SU-DHL-6 (cell line): Measurements from ENCODE around the gene MCTP1.

Experiments used
- H2AFZ ChIP-seq: fragments of 200-600 bp; sonication (generic); 2 replicates; pipeline ENCODE4 v1.6.1; 2014; ENCODE audit warnings: low read depth, mild to moderate bottlenecking, moderate library complexity, mixed read lengths, antibody characterized with exemption, low read length; ENCODE audit not compliant: severe bottlenecking
- H3F3A ChIP-seq: fragments of 200-600 bp; shearing (Covaris generic); 2 replicates; pipeline ENCODE4 v1.6.0; 2016; ENCODE audit warnings: antibody characterized with exemption, mild to moderate bottlenecking; ENCODE audit not compliant: insufficient read depth
- H3K27ac ChIP-seq: fragments of 200-600 bp; sonication (generic); 2 replicates; pipeline ENCODE4 v1.5.1; 2016; ENCODE audit warnings: low read depth, mild to moderate bottlenecking, low read length, moderate library complexity, mixed read lengths
- H3K27me3 ChIP-seq: fragments of 200-600 bp; sonication (generic), shearing (Covaris generic); 2 replicates; pipeline ENCODE4 v1.6.0; 2014; ENCODE audit warnings: mild to moderate bottlenecking, low read length
- H3K36me3 ChIP-seq: fragments of 200-600 bp; sonication (generic); 2 replicates; pipeline ENCODE4 v1.6.1; 2014; ENCODE audit warnings: mild to moderate bottlenecking, low read length, mixed read lengths
- H3K4me2 ChIP-seq: fragments of 300-600, 200-600 bp; shearing (Covaris generic), sonication (generic); 2 replicates; pipeline ENCODE4 v1.6.0; 2014; ENCODE audit warnings: low read length, low read depth, mild to moderate bottlenecking; ENCODE audit not compliant: poor library complexity, severe bottlenecking
- H3K4me3 ChIP-seq: fragments of 200-600 bp; sonication (generic); 2 replicates; pipeline ENCODE4 v1.5.1; 2014; ENCODE audit warnings: antibody characterized with exemption, low read length, mild to moderate bottlenecking, mixed read lengths; ENCODE audit not compliant: insufficient read depth, poor library complexity, severe bottlenecking
- H3K79me2 ChIP-seq: fragments of 200-600 bp; sonication (generic); 2 replicates; pipeline ENCODE4 v1.6.1; 2014; ENCODE audit warnings: mild to moderate bottlenecking, low read length, moderate library complexity; ENCODE audit not compliant: insufficient read depth
- H3K9ac ChIP-seq: fragments of 200-600 bp; sonication (generic); 2 replicates; pipeline ENCODE4 v1.7.0; 2014; ENCODE audit warnings: mild to moderate bottlenecking, low read length
- H3K9me2 ChIP-seq: fragments of 200-600 bp; sonication (generic); replicated peaks from 2 replicates; pipeline ENCODE4 v1.6.1; 2014; ENCODE audit warnings: low read length; ENCODE audit not compliant: insufficient read depth
- H3K9me3 ChIP-seq: fragments of 200-600 bp; sonication (generic); 2 replicates; pipeline ENCODE4 v1.6.1; 2014; ENCODE audit warnings: low read length, mixed read lengths; ENCODE audit not compliant: insufficient read depth
- H4K20me1 ChIP-seq: fragments of 200-600 bp; sonication (generic); 2 replicates; pipeline ENCODE4 v1.6.1; 2014; ENCODE audit warnings: low read depth, mild to moderate bottlenecking, antibody characterized with exemption, low read length, moderate library complexity, mixed read lengths
- EZH2phosphoT487 ChIP-seq: fragments of 200-600 bp; sonication (generic), shearing (Covaris generic); conservative IDR thresholded peaks from 2 replicates; pipeline ENCODE4 v1.6.1; 2018; ENCODE audit warnings: mild to moderate bottlenecking, antibody characterized with exemption, low read length, moderate library complexity, mixed read lengths
- TF ChIP-seq, protein P1 (sequence below): fragments of 200-600 bp; sonication (generic); IDR thresholded peaks from one replicate; pipeline ENCODE4 v1.5.1; 2017; ENCODE audit warnings: antibody characterized with exemption, mild to moderate bottlenecking, low read length, moderate library complexity; ENCODE audit not compliant: insufficient read depth, poor library complexity, severe bottlenecking

The MCTP1 gene

DNA sequence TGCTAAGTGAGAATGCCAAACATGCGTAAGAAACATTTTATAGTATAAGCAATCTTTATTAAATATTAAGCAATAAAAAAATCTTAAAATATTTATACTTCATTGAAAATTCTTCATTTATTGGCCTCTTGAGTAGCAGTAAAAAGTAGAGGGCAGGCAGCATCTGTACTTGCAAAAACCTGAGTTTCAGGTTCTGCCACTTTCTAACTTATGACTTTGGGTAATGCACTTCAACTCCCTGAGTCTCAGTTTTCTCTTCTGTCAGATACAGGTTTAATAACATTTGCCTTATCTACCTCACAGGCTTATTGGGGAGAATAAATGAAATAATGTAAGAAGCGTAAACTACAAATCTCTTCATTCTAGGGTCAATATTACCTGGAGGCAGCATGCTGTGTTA is 19.8 kb upstream of the MCTP1 start:
- Histone ChIP-seq H3K9me2 (no peaks in the 10 kb centered on the region), H3K27me3 (no peaks in the 10 kb centered on the region), H3F3A (no peaks in the 10 kb centered on the region), H3K36me3 (no peaks in the 10 kb centered on the region), H3K4me2 (no peak overlapping the region), H3K79me2 (no peaks in the 10 kb centered on the region), H3K27ac (no peak overlapping the region), H2AFZ (no peak overlapping the region), H3K9ac (no peak overlapping the region), H3K9me3 (no peaks in the 10 kb centered on the region), H3K4me3 (no peak overlapping the region), H4K20me1 (no peaks in the 10 kb centered on the region)
- no peak for TF ChIP-seq EZH2phosphoT487
- TF ChIP-seq, protein P1, sequence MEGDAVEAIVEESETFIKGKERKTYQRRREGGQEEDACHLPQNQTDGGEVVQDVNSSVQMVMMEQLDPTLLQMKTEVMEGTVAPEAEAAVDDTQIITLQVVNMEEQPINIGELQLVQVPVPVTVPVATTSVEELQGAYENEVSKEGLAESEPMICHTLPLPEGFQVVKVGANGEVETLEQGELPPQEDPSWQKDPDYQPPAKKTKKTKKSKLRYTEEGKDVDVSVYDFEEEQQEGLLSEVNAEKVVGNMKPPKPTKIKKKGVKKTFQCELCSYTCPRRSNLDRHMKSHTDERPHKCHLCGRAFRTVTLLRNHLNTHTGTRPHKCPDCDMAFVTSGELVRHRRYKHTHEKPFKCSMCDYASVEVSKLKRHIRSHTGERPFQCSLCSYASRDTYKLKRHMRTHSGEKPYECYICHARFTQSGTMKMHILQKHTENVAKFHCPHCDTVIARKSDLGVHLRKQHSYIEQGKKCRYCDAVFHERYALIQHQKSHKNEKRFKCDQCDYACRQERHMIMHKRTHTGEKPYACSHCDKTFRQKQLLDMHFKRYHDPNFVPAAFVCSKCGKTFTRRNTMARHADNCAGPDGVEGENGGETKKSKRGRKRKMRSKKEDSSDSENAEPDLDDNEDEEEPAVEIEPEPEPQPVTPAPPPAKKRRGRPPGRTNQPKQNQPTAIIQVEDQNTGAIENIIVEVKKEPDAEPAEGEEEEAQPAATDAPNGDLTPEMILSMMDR, result no peak

DNA sequence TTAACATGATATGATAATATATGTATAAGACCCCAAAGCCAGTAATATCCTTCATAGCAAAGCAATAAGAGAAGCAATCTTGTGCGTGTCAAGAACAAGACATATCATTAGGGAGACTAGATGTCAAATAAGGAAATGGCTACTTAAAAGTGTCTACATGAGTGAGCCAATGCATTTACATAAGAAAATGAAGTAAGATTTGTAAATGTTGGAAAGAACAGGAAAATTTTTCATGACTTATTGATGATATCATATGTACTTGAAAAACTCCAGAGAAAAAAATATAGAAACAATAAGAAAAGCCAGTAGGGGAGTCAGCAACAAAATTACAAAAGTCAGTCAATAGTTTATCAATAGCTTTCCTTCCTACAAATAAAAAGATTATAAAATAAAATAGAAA is 13.8 kb upstream of the MCTP1 start:
- H3K79me2 ChIP-seq, result no peaks in the 10 kb centered on the region
- H3K9me2 ChIP-seq, result no peaks in the 10 kb centered on the region
- H3K4me2 ChIP-seq, result no peak overlapping the region
- no peaks in the 10 kb centered on the region for H3K9me3 ChIP-seq
- TF ChIP-seq, protein P1, result no peak
- no peak for TF ChIP-seq EZH2phosphoT487
- no peaks in the 10 kb centered on the region for H3K36me3 ChIP-seq
- H3K27me3 ChIP-seq, result no peaks in the 10 kb centered on the region
- no peak overlapping the region for H3K9ac ChIP-seq
- no peak overlapping the region for H3K27ac ChIP-seq
- no peak overlapping the region for H2AFZ ChIP-seq
- no peak overlapping the region for H3K4me3 ChIP-seq
- no peaks in the 10 kb centered on the region for H3F3A ChIP-seq
- H4K20me1 ChIP-seq, result no peaks in the 10 kb centered on the region

DNA sequence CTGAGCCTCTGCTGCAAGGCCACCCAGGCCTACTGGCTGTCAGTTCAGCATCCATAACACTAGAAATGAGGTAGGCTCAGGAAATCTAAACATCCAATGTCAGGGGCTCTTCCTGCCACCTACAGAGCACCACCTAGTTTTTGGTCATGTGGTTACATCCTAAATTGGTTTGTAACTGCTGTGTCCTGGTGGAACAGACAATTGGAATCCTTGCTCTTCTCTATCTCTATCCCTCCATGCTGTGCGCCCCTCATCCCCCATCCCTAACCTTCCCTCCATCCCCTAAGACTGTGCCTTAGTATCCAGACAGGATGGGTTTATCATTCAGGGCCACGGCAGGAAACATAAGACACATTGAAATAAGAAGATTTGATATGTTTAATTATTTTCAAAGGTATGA is 11.4 kb upstream of the MCTP1 start:
- TF ChIP-seq EZH2phosphoT487, result no peak
- TF ChIP-seq, protein P1, result no peak
- no peak overlapping the region for H3K27ac ChIP-seq
- no peaks in the 10 kb centered on the region for H3K9me2 ChIP-seq
- H3K4me3 ChIP-seq, result no peak overlapping the region
- no peak overlapping the region for H3K4me2 ChIP-seq
- no peaks in the 10 kb centered on the region for H3K9me3 ChIP-seq
- no peaks in the 10 kb centered on the region for H3K36me3 ChIP-seq
- no peak overlapping the region for H2AFZ ChIP-seq
- H3F3A ChIP-seq, result no peaks in the 10 kb centered on the region
- H3K27me3 ChIP-seq, result no peaks in the 10 kb centered on the region
- no peak overlapping the region for H3K9ac ChIP-seq
- H4K20me1 ChIP-seq, result no peaks in the 10 kb centered on the region
- no peaks in the 10 kb centered on the region for H3K79me2 ChIP-seq

DNA sequence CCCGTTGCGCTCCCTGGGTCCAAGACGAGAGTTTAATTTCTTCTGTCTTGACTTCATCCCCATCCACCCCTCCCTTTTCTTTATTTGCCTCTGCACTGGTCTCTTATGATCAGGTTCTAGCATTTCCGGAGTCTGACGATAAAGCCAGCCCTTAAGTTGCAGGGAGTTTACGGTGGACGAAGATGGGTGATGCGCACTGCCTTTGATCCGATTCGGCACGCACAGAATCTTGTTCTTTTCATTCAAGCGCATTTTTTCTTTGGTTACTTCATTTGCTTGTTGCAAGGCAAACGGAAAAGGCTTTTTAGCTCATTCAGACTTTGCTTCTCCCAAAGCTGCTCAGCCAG is 488 bp upstream of the MCTP1 start:
- no peak overlapping the region for H3K9ac ChIP-seq
- no peaks in the 10 kb centered on the region for H3K9me2 ChIP-seq
- no peak overlapping the region for H3K4me3 ChIP-seq
- no peaks in the 10 kb centered on the region for H3K79me2 ChIP-seq
- no peaks in the 10 kb centered on the region for H3K36me3 ChIP-seq
- no peaks in the 10 kb centered on the region for H3K9me3 ChIP-seq
- TF ChIP-seq EZH2phosphoT487, result no peak
- TF ChIP-seq, protein P1, result no peak
- H3K4me2 ChIP-seq, result no peak overlapping the region
- no peak overlapping the region for H2AFZ ChIP-seq
- no peaks in the 10 kb centered on the region for H4K20me1 ChIP-seq
- no peaks in the 10 kb centered on the region for H3F3A ChIP-seq
- no peaks in the 10 kb centered on the region for H3K27me3 ChIP-seq
- no peak overlapping the region for H3K27ac ChIP-seq
